OCI-M2 (cell line): Measurements from ENCODE around the gene APOO.
"Not testable (repeated sequence)": the region's sequence is repeated elsewhere in the genome, so short reads cannot be mapped to it uniquely, and the experiment has no call there.

Source experiments
- DNase-seq: peaks from one replicate; lab custom pipeline; 2025; ENCODE audit not compliant: unreplicated experiment; lab: John Stamatoyannopoulos, UW

APOO gene

GRCh38 chrX:23904096-23904495, 3.6 kb downstream of the APOO start:
- no peak for DNase-seq

GRCh38 chrX:23902419-23902818, 5.3 kb downstream of the APOO start:
- no peak for DNase-seq

GRCh38 chrX:23901805-23902204, 5.9 kb downstream of the APOO start:
- no peak for DNase-seq

GRCh38 chrX:23901060-23901459, 6.7 kb downstream of the APOO start:
- DNase-seq, result no peak

GRCh38 chrX:23900220-23900797, 7.4 kb downstream of the APOO start:
- DNase-seq, result no peak

GRCh38 chrX:23898412-23898959, 9.3 kb downstream of the APOO start:
- no peak for DNase-seq

- DNase-seq, result no peak
These were observed 10.8 kb downstream of the APOO start for GRCh38 chrX:23896981-23897380.

- DNase-seq, result not testable (repeated sequence)
These were observed 11.2 kb downstream of the APOO start for GRCh38 chrX:23896539-23896938.

GRCh38 chrX:23894993-23895392, 12.7 kb downstream of the APOO start:
- not testable (repeated sequence) for DNase-seq

- no peak for DNase-seq
These were observed 16.8 kb downstream of the APOO start for GRCh38 chrX:23890933-23891332.

- no peak for DNase-seq
These were observed 18.7 kb downstream of the APOO start for GRCh38 chrX:23888887-23889501.

GRCh38 chrX:23887918-23888317, 19.8 kb downstream of the APOO start:
- no peak for DNase-seq

GRCh38 chrX:23887451-23887850, 20.3 kb downstream of the APOO start:
- DNase-seq, result no peak

- DNase-seq, result no peak
These were observed 21.9 kb downstream of the APOO start for GRCh38 chrX:23885803-23886202.

GRCh38 chrX:23884427-23885024, 23.2 kb downstream of the APOO start:
- no peak for DNase-seq

GRCh38 chrX:23883737-23884354, 23.9 kb downstream of the APOO start:
- DNase-seq, result peak; percentile 23

- DNase-seq, result no peak
These were observed 28.2 kb downstream of the APOO start for GRCh38 chrX:23879380-23880090.

GRCh38 chrX:23871905-23872546, 35.7 kb downstream of the APOO start:
- no peak for DNase-seq

GRCh38 chrX:23870041-23870440, 37.7 kb downstream of the APOO start:
- DNase-seq, result no peak

- no peak for DNase-seq
These were observed 42.9 kb downstream of the APOO start for GRCh38 chrX:23864742-23865326.
